OCI-LY7 (cell line): ENCODE measurements around the gene BHLHA9. TPM values are rescaled to one million over a fixed set of nuclear protein-coding genes. Genes with fewer than 3 reads are reported as not detected.

Experiments
- BruUV-seq: library from RNA; stranded (reverse); fragments of 400-500 nt; replicated peaks from 2 replicates; lab custom pipeline; 2021; lab: Mats Ljungman, UMichigan
- CTCF ChIA-PET: fragments of 300-600 bp; sonication (Branson Sonifier 250); formaldehyde crosslinking; loops from one replicate; lab custom pipeline; 2022; ENCODE audit warnings: antibody characterized with exemption; ENCODE audit not compliant: unreplicated experiment; lab: Charles Lee
- POLR2A ChIA-PET: fragments of 300-600 bp; sonication (Branson Sonifier 250); formaldehyde crosslinking; loops from one replicate; lab custom pipeline; 2022; ENCODE audit warnings: antibody characterized with exemption; lab: Charles Lee
- DNase-seq: peaks from one replicate; pipeline ENCODE4 v3.0.0-alpha.2; 2015; ENCODE audit warnings: low spot score
- H2AFZ ChIP-seq: fragments of 200-600 bp; sonication (generic), shearing (Covaris generic); 2 replicates; pipeline ENCODE4 v1.6.1; 2014; ENCODE audit warnings: mild to moderate bottlenecking, antibody characterized with exemption, low read length, moderate library complexity
- H3K27ac ChIP-seq: fragments of 200-600 bp; sonication (generic); 2 replicates; pipeline ENCODE4 v1.5.1; 2014; ENCODE audit warnings: mixed run types, low read depth, mild to moderate bottlenecking, moderate library complexity, low read length, inconsistent platforms; ENCODE audit not compliant: poor library complexity, severe bottlenecking
- H3K36me3 ChIP-seq: fragments of 200-600 bp; sonication (generic); 2 replicates; pipeline ENCODE4 v1.6.1; 2014; ENCODE audit warnings: mild to moderate bottlenecking, antibody characterized with exemption, low read length, moderate library complexity, mixed read lengths; ENCODE audit not compliant: insufficient read depth
- H3K4me1 ChIP-seq: fragments of 200-600 bp; sonication (generic); 2 replicates; pipeline ENCODE4 v1.5.1; 2014; ENCODE audit warnings: mild to moderate bottlenecking, low read length; ENCODE audit not compliant: insufficient read depth, poor library complexity, severe bottlenecking
- H3K4me2 ChIP-seq: fragments of 200-600 bp; sonication (generic); 2 replicates; pipeline ENCODE4 v1.6.1; 2014; ENCODE audit warnings: mild to moderate bottlenecking, low read length
- H3K4me3 ChIP-seq: fragments of 200-600 bp; sonication (generic); 2 replicates; pipeline ENCODE4 v1.5.1; 2014; ENCODE audit warnings: mild to moderate bottlenecking, low read depth, low read length; ENCODE audit not compliant: poor library complexity, severe bottlenecking
- H3K79me2 ChIP-seq: fragments of 200-600 bp; sonication (generic); 2 replicates; pipeline ENCODE4 v1.6.1; 2016; ENCODE audit warnings: low read depth, mild to moderate bottlenecking, low read length, moderate library complexity, mixed read lengths; ENCODE audit not compliant: insufficient read depth
- H3K9me2 ChIP-seq: fragments of 200-600 bp; sonication (generic); 2 replicates; pipeline ENCODE4 v1.6.1; 2016; ENCODE audit warnings: mild to moderate bottlenecking, low read length, mixed read lengths; ENCODE audit not compliant: insufficient read depth
- H3K9me3 ChIP-seq: fragments of 200-600 bp; sonication (generic); 2 replicates; pipeline ENCODE4 v1.6.1; 2014; ENCODE audit warnings: mild to moderate bottlenecking, mixed run types, low read length, mixed read lengths
- H4K20me1 ChIP-seq: fragments of 200-600 bp; sonication (generic); 2 replicates; pipeline ENCODE4 v1.6.1; 2014; ENCODE audit warnings: mild to moderate bottlenecking, antibody characterized with exemption, low read length, moderate library complexity, mixed read lengths; ENCODE audit not compliant: insufficient read depth
- EZH2phosphoT487 ChIP-seq: fragments of 200-600 bp; sonication (generic); IDR thresholded peaks from 2 replicates; pipeline ENCODE4 v1.6.1; 2018; ENCODE audit warnings: low read depth, borderline replicate concordance, mild to moderate bottlenecking, mixed run types, antibody characterized with exemption, low read length, moderate library complexity, mixed read lengths
- intact Hi-C: fragments of 100-400 bp; cut with micrococcal nuclease; formaldehyde crosslinking; loops from one replicate; pipeline ENCODE4 v1.10.0; 2022; ENCODE audit not compliant: unreplicated experiment
- total RNA-seq, 2 experiments: library from RNA; depleted of rRNA in 1 of 2; stranded (reverse); fragments of >200 nt in 1 of 2; shearing (Covaris generic) in 1 of 2; gene quantifications; 2 replicates each; pipeline ENCODE4 v1.2.3, GENCODE V29; 2014 to 2022
- TF ChIP-seq, protein P1 (sequence below): fragments of 200-600 bp; sonication (generic); conservative IDR thresholded peaks from 2 replicates; pipeline ENCODE4 v1.5.1; 2014; ENCODE audit warnings: mild to moderate bottlenecking, antibody characterized with exemption, low read length, moderate library complexity, mixed read lengths

BHLHA9 gene
- total RNA-seq, 2 experiments from 2014 or later, result not detected

DNA sequence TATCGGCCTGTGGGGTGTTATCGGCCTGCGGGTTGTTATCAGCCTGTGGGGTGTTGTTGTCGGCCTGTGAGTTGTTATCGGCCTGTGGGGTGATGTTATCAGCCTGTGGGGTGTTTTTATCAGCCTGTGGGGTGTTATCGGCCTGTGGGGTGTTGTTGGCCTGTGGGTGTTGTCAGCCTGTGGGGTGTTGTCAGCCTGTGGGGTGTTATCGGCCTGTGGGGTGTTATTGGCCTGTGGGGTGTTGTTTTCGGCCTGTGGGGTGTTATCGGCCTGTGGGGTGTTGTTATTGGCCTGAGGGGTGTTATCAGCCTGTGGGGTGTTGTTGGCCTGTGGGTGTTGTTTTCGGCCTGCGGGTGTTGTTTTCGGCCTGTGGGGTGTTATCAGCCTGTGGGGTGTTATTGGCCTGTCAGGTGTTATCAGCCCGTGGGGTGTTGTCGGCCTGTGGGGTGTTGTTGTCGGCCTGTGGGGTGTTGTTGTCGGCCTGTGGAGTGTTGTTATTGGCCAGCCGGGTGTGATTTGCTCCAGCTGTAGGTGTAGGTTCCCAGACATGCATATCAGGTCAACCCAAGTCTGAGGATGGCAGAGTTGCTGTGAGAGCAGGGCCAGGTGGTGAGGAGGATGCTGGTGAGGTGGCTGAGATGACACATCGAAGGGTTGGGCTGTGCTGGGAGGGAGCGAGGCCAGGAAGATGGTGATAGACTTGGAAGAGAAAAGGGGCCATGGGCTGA, 16.3 kb downstream of the BHLHA9 start:
- no peak overlapping the region for H3K27ac ChIP-seq

DNA sequence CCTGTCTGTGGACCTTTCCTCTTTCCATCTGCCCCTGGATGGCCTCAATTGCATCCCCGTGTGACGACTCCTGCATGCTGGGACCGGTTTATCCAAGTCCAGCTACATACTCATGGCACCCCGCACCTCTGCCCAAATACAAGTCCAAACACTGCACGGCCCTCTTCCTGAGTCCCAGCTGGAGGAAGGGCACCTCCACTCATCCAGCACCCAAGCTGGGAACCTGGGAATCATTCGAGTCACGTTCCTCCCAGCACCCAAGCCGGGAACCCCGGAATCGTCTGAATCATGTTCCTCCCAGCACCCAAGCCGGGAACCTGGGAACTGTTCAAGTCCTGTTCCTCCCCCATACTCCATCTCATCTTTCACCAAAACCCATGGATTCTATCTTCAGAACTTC, 19.5 kb downstream of the BHLHA9 start:
- TF ChIP-seq, protein P1, sequence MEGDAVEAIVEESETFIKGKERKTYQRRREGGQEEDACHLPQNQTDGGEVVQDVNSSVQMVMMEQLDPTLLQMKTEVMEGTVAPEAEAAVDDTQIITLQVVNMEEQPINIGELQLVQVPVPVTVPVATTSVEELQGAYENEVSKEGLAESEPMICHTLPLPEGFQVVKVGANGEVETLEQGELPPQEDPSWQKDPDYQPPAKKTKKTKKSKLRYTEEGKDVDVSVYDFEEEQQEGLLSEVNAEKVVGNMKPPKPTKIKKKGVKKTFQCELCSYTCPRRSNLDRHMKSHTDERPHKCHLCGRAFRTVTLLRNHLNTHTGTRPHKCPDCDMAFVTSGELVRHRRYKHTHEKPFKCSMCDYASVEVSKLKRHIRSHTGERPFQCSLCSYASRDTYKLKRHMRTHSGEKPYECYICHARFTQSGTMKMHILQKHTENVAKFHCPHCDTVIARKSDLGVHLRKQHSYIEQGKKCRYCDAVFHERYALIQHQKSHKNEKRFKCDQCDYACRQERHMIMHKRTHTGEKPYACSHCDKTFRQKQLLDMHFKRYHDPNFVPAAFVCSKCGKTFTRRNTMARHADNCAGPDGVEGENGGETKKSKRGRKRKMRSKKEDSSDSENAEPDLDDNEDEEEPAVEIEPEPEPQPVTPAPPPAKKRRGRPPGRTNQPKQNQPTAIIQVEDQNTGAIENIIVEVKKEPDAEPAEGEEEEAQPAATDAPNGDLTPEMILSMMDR, result no peak
- no peak for TF ChIP-seq EZH2phosphoT487

More for the DNA sequence above, 16.3 kb downstream of the BHLHA9 start:
- ChIA-PET CTCF (no interaction called here), POLR2A (no interaction called here)
- DNase-seq, result no peak
- no peaks in the 10 kb centered on the region for H3K79me2 ChIP-seq
- no peaks in the 10 kb centered on the region for H4K20me1 ChIP-seq
- TF ChIP-seq, protein P1, result no peak
- no peak for TF ChIP-seq EZH2phosphoT487
- intact Hi-C loops, result no loop called here
- no peak overlapping the region for H3K4me3 ChIP-seq
- H3K9me3 ChIP-seq, result no peaks in the 10 kb centered on the region
- no peak overlapping the region for H2AFZ ChIP-seq
- no peaks in the 10 kb centered on the region for H3K9me2 ChIP-seq
- no peak overlapping the region for H3K4me2 ChIP-seq
- no TSS peak for BruUV-seq
- H3K4me1 ChIP-seq, result no peaks in the 10 kb centered on the region
- H3K36me3 ChIP-seq, result no peaks in the 10 kb centered on the region

DNA sequence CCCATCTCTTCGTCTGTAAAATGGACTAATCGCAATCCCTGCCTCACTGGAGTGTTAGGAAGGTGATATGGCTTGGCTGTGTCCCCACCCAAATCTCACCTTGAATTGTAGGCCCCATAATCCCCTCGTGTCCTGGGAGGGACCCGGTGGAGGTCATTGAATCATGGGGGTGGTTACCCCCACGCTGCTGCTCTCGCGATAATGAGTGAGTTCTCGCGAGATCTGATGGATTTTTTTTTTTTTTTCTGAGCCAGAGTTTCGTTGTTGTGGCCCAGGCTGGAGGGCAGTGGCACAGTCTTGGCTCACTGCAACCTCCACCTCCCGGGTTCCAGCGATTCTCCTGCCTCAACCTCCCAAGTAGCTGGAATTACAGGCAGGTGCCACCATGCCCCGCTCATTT, 20.4 kb downstream of the BHLHA9 start:
- Histone ChIP-seq H3K4me1 (no peaks in the 10 kb centered on the region), H3K79me2 (no peaks in the 10 kb centered on the region), H4K20me1 (no peaks in the 10 kb centered on the region), H3K9me3 (no peaks in the 10 kb centered on the region), H3K27ac (no peak overlapping the region), H3K9me2 (no peaks in the 10 kb centered on the region), H3K36me3 (no peaks in the 10 kb centered on the region), H2AFZ (no peak overlapping the region), H3K4me3 (no peak overlapping the region), H3K4me2 (no peak overlapping the region)
- ChIA-PET POLR2A (no interaction called here), CTCF (no interaction called here)
- TF ChIP-seq, protein P1, result no peak
- DNase-seq, result no peak
- no TSS peak for BruUV-seq
- intact Hi-C loops, result no loop called here

More for the DNA sequence above, 19.5 kb downstream of the BHLHA9 start:
- no peak overlapping the region for H3K27ac ChIP-seq
- H2AFZ ChIP-seq, result no peak overlapping the region
- no peak overlapping the region for H3K4me2 ChIP-seq
- no peaks in the 10 kb centered on the region for H3K9me3 ChIP-seq
- CTCF ChIA-PET, result no interaction called here
- H4K20me1 ChIP-seq, result no peaks in the 10 kb centered on the region
- H3K36me3 ChIP-seq, result no peaks in the 10 kb centered on the region
- no peaks in the 10 kb centered on the region for H3K4me1 ChIP-seq
- POLR2A ChIA-PET, result no interaction called here
- no peaks in the 10 kb centered on the region for H3K9me2 ChIP-seq
- no peak overlapping the region for H3K4me3 ChIP-seq
- no TSS peak for BruUV-seq
- intact Hi-C loops, result no loop called here
- DNase-seq, result no peak
- no peaks in the 10 kb centered on the region for H3K79me2 ChIP-seq
